ENCODE measurements around the gene GLDN.

GRCh38 chr15:51382787-51383186 lies 41.3 kb downstream of the GLDN start:
- TF ChIP-seq CTCF (IDR thresholded peaks at IDR 0.05) (peak; percentile 15 to 44 (median 22)), POLR2A (IDR thresholded peaks at IDR 0.05; ENCODE audit: low read depth) (no peak), EP300 (IDR thresholded peaks at IDR 0.05) (no peak), POLR2AphosphoS5 (IDR thresholded peaks at IDR 0.05) (no peak)
